Fibroblast of skin of left biceps (primary cell): ENCODE data around the gene PLXNB2.

Source experiments
- DNase-seq, 2 experiments: peaks; one replicate each; pipeline ENCODE4 v3.0.0-alpha.2; 2013; ENCODE audit warnings: low read depth in 2 of 2

PLXNB2 gene

DNA sequence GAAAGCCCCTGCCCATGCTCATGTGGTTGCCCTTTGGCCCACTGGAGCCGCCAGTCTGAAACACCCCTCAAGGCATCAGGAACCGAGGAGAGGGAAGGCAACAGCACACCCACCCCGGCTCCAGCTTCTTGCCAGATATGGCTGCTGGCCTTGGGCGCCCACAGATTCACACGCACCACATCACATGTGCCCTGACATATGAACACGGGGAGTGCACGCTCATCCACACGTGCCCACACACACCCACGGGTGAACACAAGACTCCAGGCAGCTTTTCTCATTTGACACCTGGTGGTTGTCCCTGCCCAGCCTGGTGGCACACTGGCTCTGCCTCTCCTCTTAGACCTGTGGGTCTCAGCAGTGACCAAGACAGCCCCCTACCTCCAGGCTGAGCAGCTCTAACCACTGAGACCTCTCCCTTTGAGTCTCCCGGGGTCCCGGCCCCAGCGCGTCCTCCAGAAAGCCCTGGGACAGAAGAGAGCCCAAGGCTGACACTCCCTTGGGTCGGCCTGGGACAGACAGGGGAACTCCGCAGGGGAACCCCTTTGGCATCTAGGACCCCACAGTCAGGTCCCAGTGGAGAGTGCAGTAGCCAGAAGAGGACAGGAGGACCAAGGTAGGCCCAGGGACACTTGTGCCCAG is 43.2 kb downstream of the PLXNB2 start:
- no peak for DNase-seq

DNA sequence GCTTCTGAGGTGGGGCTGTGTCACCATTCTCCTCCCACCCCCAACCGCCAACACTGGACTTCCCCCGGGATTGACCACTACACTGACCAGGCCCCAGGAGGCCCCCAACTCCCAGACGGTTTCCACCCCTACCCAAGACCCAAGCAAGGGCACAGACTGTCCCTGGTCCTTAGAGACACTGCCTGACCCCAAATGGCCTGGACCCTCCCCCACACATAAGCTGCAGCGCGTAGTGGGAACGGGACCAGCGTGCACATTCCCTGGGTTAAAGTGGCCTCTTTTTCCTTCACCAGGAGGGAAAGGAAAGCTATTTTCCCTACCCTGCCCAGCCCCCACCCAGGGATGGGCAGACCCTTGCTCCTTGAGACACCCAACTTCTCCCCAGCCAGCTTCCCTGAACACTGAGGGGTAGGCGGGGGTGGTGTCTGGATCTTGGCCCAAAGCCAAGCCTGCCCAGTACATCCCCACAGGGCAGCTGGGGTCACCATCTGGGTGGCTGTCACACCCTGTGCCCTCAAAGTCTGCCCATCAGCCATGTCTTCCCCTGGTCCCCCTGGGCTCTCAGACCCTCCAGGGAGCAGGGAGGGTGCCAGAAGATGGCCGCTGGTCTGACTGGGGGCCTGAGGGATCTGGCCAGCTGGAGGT is 44.4 kb downstream of the PLXNB2 start:
- no peak for DNase-seq

DNA sequence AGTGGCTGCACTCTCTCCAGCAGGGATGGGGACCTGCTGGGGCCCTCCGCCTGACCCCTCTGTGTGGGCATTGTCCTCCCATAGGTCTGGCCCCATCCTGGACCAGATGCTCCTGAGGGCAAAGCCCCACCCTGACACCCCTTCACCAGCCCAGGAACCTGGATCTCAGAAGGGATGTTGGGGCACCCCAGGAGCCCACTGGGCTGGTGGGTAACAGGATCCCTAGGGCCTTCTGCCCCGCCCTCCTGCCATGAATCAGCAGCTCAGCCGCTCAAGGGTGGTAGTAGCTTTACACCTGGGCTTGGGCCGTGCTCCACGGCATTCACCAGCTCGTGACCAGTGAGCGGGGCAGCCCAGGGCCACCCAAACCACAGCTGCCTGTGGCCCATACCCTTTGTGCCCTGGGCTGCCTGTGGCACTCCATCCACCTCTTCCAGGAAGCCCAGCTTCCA is 45.0 kb downstream of the PLXNB2 start:
- DNase-seq = no peak

DNA sequence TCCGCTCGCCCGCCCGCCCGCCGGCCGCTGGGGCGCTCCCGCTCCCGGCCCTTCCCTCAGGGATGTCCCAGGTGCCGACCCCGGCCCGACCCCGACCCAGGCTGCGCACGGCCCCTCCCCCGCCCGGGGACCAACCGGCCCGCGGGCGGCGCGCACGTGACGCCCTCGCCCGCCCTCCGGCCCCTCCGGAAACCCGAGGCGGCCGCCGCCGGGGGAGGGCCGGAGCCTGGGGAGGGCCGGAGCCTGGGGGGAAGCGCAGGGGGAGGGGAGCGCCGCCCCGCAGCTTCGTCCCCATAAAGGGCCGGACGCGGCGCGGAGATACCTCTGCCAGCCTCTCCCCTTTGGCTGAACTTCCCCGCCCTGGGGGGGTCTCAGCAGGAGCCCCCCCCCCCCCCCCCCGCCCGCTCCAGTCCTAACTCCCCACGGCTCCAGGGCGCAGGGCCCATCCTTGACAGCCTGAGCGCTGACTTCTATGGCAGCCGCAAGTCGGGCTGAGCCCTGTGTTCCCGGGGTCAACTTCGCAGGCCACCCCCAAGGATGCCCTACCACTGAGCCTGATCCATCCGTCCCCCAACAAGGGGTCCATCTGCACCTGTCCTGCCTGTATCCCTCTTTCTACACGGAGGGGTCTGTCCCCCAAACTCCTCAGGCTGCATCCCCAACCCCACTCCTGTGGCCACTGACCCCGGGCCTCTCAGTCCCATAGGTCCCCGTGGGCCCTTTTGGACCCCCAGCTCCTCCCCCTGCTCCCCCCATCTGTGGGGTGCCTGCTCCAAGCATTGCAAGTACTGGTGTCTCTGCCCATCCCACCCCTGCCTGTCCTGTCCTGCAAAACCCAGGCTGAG is 45.6 kb downstream of the PLXNB2 start, which contains the start of gene MAPK12:
Gene MAPK12, minus strand, starts transcription at position 69 of the 845 bp plus-strand sequence. CDS start 174 bp downstream, outside the sequence.
- no peak for DNase-seq

DNA sequence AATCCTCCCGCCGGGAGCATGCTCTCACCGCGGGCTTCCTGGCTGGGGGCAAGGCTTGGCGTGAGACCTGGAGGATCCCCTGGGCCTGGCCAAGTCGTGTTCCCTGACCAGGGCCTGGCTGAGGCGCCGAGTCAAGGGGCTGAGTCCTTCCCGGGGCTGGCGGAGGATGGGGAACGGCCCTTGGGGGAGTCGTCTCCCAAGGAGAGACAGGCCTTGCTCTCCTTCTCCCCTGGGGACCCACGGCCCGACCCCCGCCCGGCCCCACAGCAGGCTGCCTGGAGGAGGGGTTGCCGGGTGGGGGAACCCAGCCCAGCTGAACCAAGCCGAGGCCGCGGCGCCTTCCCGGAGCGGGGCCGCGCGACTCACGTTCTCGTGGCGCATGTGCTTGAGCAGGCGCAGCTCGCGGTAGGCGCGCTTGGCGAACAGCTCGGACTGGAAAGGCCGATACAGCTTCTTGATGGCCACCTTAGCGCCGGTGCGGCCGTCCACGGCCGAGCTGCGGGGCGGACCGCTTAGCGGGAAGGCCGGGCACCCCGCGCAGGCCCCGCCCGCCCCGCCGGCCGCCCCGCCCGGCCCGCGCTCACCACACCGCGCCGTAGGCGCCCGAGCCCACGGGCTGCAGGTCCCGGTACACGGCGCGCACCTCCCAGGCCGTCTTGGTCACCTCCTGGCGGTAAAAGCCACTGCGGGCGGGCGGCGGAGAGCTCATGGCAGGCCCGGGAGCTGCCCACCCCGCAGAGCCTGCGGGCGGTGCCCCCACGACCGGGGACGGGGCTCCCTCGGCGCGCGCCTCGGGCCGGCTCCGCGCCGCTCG is 46.4 kb downstream of the PLXNB2 start:
- no peak for DNase-seq

DNA sequence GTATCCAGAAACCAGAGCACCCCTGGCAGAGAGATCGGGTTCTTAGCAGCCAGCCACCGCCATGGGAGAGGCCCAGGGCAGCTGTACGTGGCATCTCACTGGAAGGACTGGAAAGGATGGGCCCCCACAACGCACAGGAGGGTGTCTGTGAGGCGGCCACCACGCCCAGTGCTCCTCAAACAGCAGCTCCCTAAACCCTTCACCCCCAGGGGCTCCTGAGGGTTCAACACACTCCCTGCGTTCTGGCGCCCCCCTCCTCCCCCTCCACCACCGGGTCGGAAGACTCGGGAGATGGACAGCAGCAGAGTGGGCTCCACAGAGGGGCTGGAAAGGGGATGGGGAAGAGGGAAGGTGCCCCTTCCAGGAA is 47.0 kb downstream of the PLXNB2 start:
- no peak for DNase-seq

DNA sequence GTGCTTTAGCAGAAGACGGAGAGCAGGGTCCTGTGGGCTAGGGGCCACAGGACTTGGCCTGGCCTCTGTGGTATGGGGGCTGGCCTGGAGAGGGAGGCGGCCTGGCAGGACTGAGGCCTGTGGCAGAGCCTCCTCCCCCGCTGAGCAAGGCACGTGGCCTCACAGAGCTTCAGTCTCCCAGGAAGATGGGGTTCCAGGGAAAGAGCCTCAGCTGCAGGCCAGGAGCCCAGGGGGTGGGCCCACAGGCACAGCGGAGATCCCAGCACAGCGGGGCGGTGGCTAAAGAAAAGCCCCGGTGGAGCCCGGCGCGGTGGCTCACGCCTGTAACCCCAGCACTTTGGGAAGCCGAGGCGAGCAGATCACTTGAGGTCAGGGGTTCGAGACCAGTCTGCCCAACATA is 48.1 kb downstream of the PLXNB2 start:
- no peak for DNase-seq

DNA sequence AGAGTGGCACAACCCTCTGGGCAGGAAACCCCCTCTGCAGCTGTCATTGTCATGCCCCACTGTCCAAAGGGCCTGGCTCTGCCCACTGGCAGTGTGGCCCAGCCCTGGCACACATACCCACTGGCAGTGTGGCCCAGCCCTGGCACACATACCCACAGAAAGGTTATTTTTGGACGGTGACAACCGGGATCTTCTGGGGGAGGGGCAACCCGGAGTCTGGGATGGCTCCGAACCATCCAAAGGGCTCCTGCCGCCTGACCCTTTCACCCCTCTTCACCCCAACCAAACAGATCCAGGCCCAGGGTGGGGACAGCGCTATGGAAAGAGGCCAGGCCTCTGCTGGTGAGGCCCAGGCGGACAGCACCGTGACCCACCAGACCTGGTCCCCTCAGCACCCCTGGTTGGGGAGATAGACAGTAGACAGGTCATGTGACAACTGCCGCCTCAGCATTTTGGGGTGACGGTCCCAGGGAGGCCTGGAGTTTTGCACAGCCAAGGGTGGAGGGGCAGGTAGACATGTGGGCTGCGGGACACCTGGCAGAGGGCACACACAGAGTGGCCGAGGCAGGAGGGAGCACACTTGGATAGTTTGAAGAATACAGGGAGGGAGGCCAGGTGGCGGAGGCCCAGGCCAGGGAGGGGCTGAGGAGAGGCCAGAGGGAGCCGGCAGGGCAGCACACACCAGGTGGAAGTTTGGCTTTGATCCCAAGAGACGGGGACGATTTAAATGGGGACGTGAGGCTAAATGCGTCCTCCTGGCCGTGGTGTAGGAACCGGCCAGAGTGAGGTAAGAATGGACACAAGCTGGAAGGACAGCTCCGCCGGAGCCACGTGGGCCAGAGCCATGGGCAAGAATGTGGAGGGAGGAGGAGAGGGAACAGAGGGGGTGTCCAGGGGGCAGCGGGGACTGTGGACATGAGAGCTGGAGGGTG is 48.8 kb downstream of the PLXNB2 start:
- no peak for DNase-seq

DNA sequence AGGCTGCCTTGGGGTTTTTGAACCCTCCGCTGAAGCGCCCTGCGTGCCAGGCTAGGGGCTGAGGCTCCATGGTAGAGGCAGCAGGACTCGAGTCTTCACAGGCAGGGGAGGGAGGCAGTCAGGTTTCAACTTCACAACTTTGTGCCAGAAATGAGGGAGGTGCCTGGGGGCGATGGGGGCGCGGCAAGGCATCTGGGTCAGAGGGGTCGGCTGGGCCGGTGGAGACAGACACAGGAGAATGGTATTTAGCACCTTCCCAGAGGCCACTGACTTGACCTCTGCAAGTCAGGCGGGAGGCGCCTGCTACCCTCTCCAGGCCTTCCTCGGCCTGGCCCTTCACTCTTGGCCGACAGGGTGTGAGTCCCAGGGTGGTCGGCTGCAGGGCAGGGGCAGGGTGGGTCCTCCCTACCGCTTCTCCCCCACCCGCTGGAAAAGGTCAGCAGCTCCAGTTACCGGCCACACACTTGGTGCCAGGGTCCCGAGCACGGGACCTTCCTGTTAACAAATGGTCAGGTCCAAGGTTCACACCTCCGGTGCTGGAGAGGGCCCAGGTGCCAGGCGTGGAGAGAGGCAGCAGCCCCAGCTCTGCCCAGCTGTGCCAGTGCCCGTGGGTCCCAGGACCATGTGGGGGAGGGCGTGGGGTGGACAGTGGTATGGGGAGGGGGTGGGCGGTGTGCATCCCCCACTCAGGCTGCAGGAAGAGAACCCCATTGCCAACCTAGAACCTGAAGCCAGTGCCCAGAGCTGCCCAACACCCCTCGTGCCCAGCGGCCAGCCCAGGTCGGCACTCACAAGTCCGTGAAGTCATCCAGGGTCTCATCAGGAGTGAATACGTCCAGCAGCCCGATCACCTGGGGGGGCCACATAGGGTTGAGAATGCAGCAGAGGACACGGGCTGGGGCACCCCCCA is 49.7 kb downstream of the PLXNB2 start:
- no peak for DNase-seq

DNA sequence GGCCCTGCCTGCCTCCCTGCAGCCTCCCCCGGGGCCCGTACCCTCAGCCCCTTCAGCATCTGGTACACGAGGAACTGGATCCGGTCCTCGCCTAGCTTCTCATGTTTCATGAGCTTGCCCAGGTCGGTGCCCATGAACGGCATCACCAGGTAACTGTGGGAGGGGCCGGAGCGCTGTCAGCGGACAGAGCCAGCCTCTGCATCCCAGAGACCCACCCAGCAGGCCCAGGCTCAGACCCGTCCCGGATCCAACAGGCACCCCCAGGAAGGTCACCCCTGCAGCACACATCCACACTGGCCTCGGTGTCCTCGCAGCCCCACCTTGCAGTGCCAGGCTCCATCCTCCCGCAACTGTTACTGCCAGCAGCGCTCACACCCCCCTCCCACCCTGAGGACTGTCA is 50.4 kb downstream of the PLXNB2 start:
- no peak for DNase-seq

DNA sequence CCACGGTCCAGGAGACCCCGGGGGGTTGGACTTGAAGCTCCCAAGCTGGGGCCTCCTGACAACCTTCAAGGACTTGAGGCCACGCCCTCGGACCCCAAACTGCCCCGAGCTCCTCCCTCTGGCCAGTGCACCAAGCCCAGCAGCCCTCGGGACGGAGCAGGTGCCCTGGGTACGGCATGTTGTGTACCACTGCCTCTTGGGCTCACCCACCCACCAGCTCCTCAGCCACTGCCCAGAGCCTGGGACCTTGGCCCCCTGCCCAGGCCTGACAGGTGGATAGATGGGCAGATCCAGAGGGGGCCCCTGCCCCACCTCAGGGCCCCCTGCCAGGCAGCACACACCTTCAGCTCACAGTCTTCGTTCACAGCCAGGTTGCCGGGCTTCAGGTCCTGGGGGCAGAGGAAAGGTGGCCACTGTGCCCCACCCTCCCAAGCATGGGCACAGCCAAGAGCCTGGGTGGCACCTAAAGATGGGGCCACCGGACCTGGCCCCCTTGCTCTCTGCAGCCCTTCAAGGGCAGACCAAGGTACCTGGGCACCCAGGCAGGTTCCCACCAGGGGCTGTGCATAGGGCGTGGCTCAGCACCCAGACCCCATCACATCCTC is 51.1 kb downstream of the PLXNB2 start:
- DNase-seq = no peak

DNA sequence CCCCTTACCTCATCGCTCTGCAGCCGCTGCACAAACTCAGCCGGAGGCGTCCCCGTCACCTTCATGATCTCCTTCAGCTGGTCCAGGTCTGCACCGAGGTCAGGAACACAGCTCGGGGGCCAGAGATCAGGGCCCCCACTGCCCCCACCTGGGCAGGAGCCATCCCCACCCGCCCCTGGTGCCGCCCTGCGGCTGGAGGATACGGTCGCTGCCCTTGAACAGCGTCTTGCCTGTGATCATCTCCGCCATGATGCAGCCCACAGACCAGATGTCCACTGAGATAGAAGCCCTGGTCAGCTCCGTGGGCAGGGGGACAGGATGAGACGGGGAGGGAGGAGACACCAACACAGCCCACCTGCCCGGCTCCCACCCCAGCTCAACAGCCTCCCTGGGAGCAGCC is 51.8 kb downstream of the PLXNB2 start:
- DNase-seq = no peak

DNA sequence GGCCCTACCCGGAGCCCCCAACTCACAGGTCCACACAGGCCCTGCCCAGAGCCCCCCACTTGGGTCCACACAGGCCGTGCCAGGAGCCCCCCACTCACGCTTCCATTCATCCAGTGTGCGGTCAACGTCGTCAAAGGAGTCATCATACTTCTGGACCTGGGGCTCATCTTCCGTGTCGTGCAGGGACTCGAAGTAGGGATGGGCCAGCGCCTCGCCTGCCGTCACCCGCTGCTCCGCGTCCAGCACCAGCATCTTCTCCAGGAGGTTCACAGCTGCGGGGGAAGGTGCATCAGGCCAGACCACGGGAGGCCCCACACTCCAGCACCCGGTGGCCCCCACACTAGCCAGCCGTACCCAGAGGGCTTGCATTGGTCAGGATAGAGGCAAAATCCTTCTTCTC is 52.3 kb downstream of the PLXNB2 start:
- DNase-seq = no peak

DNA sequence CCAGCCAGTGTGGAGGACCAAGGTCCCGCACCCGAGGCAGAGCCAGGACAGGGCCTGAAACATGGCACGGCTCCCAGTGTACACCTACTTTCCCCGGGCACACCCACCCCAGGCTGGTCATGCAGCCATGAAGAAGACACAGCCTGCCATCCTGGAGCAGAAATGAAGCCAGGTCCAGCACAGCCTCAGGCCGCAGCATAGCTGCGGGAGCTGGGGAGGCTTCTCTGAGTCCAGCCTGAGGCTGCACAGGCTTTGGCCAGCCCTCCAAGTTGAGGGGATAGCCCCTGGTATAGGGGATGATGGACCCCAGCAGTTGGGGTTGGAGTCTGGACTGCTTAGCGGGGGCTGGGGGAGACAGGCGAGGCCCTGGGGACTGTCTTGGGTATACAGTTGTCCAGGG is 53.5 kb downstream of the PLXNB2 start:
- no peak for DNase-seq

DNA sequence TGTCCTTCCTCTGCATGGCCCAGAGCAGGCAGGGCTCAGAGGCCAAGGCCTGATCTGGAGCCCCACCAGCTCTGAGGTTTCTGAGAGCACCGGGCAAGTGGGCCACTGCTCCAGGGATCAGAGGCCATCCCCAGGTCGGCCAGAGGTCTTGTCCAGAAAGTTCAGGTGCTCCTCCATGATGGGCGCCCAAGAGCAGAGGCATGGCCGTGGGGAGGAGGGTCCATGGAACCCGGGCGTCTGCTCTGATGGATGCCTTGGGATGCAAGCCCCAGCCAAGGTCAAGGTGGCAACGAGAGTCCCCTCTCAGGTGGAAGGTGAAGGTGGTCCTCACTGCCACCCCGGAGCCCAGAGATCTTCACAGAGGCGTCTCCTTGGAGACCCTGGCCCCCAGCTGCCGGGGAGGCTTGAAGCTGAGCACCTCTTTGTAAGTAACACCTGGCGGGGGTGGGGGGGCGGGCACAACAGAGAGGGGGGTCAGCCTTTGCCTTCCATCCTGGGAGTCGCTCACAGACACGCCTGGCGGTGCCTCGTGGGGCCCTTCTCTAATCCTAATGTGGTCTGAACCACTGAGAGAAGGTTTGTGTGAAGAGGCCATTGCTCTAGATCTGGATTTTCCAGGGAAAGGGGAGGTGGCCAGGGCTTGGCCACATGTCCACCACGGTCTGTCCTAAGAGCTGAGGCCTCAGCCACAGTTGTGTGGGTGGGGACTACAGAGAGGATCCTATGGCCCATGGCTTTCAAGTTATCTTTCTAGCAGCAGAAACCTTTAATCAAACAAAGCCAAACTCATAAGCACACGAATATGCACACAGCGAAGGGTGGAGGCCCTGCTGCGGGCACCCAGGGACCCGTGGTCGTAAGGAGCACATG is 54.2 kb downstream of the PLXNB2 start:
- DNase-seq = no peak

DNA sequence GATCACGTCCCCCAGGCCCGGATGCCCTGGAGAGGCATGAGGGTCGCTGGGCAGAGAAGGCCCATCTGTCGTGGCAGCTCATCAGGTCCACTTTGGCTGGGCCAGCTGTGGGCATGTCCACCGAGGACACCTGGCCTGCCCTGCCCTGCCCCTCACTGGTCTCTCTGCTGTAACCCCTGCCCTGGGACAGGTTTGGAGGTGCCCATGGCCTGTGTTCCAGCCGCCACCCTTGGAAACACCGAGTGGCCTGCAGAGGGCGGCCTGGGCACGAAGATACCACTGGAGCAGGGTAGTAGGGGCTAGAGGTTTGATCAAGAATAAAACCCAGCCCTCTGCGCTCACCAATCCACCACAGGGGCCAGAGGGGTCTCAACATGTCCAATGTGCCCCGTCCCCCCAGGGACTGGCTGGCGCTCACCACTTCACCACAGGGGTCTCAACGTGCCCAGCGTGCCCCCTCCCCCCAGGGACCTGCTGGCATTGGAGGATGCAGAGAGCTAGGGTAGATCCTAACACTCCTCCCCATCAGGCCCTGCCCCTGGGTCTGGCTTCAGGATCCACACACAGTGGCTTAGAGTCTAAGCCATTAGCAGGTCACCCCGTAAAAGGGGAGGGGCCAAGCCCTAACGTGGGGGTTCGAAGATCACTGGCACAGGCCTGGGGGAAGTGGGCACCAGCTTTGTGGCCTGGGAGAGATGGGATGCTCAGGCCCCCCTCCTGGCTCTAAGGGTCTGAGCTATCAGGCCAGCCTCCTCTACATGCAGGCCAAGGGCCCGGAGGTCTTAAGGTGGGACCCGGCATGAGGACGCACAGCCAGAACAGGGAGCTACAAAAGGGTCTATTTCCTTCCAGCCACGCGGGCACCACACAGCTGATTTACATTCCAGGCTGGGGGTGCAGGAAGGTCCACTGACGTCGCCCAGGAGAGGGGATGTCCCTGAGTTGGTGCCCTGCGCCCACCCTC is 55.1 kb downstream of the PLXNB2 start:
- DNase-seq = no peak

DNA sequence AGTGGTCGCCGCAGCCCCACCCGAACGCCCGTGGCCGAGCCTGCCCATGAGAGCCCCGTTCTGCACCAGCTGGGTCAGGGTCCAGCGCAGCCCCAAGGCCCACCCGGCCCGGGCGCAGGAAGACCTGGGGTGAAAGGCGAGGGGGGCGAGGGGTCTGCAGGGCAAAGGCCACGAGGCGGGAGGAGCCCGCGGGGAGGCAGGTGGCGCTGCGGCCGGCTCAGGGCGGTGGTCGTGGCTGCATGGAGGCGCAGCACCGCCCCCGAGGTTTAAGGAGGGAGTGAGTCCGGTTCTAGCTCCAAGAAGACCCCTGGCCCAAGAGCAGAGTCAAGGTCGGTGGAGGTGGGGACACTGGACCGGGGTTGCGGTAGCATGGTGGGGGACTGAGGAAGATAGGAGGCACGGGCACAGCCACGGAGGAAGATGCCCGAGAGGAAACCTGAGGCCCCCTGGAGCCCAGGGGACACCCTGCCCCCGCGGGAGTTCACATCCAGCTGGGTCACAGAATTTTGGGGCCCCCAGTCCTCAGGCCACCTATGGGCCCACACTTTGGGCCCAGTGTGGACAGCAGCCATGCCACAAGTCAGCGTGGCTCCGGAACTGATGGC is 55.9 kb downstream of the PLXNB2 start:
- DNase-seq = no peak
